HG02571 (cell line): ENCODE results near the gene ST3GAL2.
A peak's percentile ranks its signal among the peaks of the same experiment; 100 is the strongest.
"Not testable (repeated sequence)": the region's sequence is repeated elsewhere in the genome, so short reads cannot be mapped to it uniquely, and the experiment has no call there.

Source experiments
- ATAC-seq: cut with Tn5 transposase; IDR thresholded peaks from one replicate; pipeline ENCODE4 v1.9.1; 2021; ENCODE audit warnings: mild to moderate bottlenecking, moderate library complexity; ENCODE audit not compliant: unreplicated experiment

ST3GAL2 gene

GRCh38 chr16:70419384-70420327, 19.2 kb downstream of the ST3GAL2 start:
- ATAC-seq: no peak

- ATAC-seq: no peak
Observed at GRCh38 chr16:70418993-70419318, 19.9 kb downstream of the ST3GAL2 start.

DNA sequence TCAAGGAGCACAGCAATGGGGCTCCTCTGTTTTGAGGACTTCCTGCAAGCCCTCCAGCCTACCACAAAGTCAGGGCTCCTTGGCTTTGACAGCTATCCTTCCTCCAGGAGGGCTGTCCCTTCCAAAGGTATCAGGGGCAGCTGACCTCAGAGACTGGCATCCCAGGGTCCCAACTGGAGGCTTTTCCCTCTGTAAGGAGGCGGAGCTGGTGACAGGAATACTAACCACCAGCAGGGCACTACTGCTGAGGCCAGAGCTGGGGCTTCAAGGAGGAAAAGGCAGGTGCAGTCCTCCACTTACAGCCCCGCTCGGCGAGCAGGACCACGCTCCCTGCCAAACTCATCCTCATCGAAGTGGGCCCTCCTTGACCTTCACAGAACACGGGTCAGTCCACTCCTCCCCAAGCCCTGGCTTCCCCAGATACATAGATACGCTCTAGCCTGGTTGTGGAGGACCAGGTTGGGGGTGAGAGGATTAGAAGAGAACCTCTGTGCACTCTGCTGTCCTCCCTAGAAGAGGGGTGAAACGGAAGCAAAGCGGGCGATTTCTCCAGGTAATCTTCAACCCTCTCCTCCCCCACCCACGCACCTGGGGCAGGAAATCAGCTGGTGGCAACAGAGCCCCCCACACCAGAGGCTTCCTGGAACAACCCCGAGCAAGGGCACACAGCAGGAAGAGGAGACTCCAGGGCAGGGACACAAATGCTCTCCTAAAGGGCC, 20.5 kb downstream of the ST3GAL2 start:
- ATAC-seq: no peak

- ATAC-seq: no peak
Observed at GRCh38 chr16:70417661-70418060, 21.2 kb downstream of the ST3GAL2 start.

- ATAC-seq: peak; percentile 72
Observed at GRCh38 chr16:70416748-70417616, 21.9 kb downstream of the ST3GAL2 start.

GRCh38 chr16:70413572-70413971, 25.3 kb downstream of the ST3GAL2 start:
- ATAC-seq: not testable (repeated sequence)

- no peak for ATAC-seq
Observed at GRCh38 chr16:70412385-70412784, 26.5 kb downstream of the ST3GAL2 start.

DNA sequence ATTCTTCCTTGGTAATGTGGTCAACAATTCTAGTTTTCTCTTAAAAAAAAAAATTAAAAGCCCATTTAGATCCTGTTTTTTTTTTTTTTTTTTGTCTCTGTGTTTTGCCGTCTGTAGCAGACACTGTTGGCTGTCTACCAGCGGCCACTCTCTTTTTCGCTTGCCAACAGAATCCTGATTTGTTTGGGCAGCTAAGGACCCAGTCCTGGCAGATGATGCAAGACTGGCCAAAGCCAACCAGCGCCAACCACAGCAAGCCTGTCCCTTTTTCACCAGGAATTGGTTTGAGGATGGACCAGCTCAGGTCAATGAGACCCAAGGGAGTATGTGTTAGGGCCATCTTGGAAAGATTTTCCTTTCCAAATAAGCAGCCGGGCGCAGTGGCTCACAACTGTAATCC, 28.2 kb downstream of the ST3GAL2 start:
- no peak for ATAC-seq

- ATAC-seq: no peak
Observed at GRCh38 chr16:70407811-70408274, 31.1 kb downstream of the ST3GAL2 start.

DNA sequence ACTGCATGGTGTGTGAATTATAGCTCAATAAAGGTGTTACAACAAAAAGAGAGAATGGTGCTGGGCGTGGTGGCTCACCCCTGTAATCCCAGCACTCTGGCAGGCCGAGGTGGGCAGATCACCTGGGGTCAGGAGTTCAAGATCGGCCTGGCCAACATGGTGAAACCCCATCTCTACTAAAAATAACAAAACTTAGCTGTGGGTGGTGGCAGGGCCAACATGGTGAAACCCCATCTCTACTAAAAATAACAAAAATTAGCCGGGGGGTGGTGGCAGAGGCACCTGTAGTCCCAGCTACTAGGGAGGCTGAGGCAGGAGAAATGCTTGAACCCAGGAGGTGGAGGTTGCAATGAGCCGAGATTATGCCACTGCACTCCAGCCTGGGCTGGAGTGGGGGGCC, 32.8 kb downstream of the ST3GAL2 start:
- ATAC-seq: not testable (repeated sequence)

GRCh38 chr16:70402916-70403659, 35.8 kb downstream of the ST3GAL2 start:
- ATAC-seq: no peak

DNA sequence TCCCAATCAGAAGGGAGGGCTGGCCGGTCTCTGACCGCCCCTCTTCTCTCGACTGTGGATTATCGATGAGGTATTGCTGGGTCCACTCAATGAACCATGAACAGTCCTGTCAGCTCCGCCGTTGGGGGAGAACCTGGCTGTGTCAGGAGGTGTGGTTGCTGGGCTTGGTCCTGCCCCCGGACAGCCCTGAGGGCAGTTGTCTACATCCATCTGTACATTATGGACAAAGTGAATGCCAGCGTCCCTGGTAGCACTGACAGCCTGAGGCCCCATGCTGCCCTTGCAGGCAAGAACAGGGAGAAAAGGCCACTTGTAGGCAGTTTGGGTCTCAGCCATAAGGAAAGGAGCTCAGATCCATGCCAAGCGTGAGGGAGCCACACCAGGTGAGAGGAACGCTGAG, 38.9 kb downstream of the ST3GAL2 start:
- no peak for ATAC-seq

- ATAC-seq: no peak
Observed at GRCh38 chr16:70399381-70399780, 39.5 kb downstream of the ST3GAL2 start.

GRCh38 chr16:70398177-70398743, 40.6 kb downstream of the ST3GAL2 start:
- ATAC-seq: no peak

GRCh38 chr16:70396246-70396904, 42.5 kb downstream of the ST3GAL2 start:
- no peak for ATAC-seq

DNA sequence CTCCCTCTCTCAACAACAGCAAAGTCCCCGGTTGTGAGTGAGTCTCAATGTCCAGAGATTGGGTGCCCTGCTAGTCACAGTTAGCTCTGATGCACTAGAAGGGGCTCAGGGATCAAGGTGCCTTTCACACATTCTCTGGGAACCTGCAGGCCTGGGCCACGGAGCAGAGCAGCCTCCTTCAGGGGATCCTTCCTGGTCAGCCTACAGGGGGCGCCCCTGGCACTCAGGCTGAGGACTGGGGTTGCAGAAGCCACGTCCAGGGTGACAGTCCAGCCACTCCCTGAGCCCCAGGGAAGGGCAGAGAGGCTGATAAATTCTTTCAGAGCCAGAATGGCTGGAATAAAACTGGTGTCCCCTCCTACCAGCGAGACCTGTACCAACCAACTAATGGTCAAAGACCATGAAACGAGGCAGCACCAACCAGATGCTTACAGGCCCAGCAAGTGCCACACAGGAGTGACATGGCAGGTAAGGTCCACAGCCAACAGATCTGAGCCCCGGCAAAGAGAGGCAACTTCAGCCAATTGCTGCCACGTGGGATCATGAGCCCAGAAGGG, 43.5 kb downstream of the ST3GAL2 start:
- no peak for ATAC-seq

- no peak for ATAC-seq
Observed at GRCh38 chr16:70394853-70395252, 44.0 kb downstream of the ST3GAL2 start.

- no peak for ATAC-seq
Observed at GRCh38 chr16:70393662-70394061, 45.2 kb downstream of the ST3GAL2 start.

GRCh38 chr16:70392606-70393005, 46.3 kb downstream of the ST3GAL2 start:
- no peak for ATAC-seq
